RPMI7951 (cell line): ENCODE results near the gene BOC. TPM values are rescaled to one million over a fixed set of nuclear protein-coding genes. Genes with fewer than 3 reads are reported as not detected.

ENCODE experiments used
- DNase-seq: peaks from one replicate; pipeline ENCODE4 v3.0.0-alpha.2; 2012; ENCODE audit warnings: low read depth
- total RNA-seq: library from RNA; depleted of rRNA; stranded (reverse); fragments of >200 nt; shearing (Covaris generic); gene quantifications from 2 replicates; pipeline ENCODE4 v1.2.3, GENCODE V29; 2014

The BOC gene
- total RNA-seq, 1 experiment from 2014 or later: 9.6 TPM

GRCh38 chr3:113287111-113287802 is 75.9 kb downstream of the BOC start:
- peak; percentile 81 for DNase-seq

- peak; percentile 65 for DNase-seq
Observed at GRCh38 chr3:113287803-113288648, 76.7 kb downstream of the BOC start.

GRCh38 chr3:113288881-113289280 is 77.5 kb downstream of the BOC start:
- no peak for DNase-seq

GRCh38 chr3:113291572-113291971 is 80.2 kb downstream of the BOC start:
- DNase-seq: no peak

- no peak for DNase-seq
Observed at GRCh38 chr3:113292933-113293332, 81.6 kb downstream of the BOC start.

- DNase-seq: no peak
Observed at GRCh38 chr3:113293348-113293747, 82.0 kb downstream of the BOC start.

GRCh38 chr3:113295463-113295862 is 84.1 kb downstream of the BOC start:
- peak; percentile 16 for DNase-seq

- DNase-seq: no peak
Observed at GRCh38 chr3:113297287-113297686, 85.9 kb downstream of the BOC start.

GRCh38 chr3:113297841-113298240 is 86.5 kb downstream of the BOC start:
- no peak for DNase-seq

GRCh38 chr3:113300596-113300995 is 89.2 kb downstream of the BOC start:
- DNase-seq: no peak

- DNase-seq: no peak
Observed at GRCh38 chr3:113304102-113304501, 92.7 kb downstream of the BOC start.

- no peak for DNase-seq
Observed at GRCh38 chr3:113304856-113305540, 93.6 kb downstream of the BOC start.

GRCh38 chr3:113310960-113311359 is 99.6 kb downstream of the BOC start:
- DNase-seq: no peak

- DNase-seq: no peak
Observed at GRCh38 chr3:113312416-113312815, 101.1 kb downstream of the BOC start.

- DNase-seq: no peak
Observed at GRCh38 chr3:113314923-113315322, 103.6 kb downstream of the BOC start.

- no peak for DNase-seq
Observed at GRCh38 chr3:113329757-113330156, 118.4 kb downstream of the BOC start.

GRCh38 chr3:113330742-113331141 is 119.4 kb downstream of the BOC start:
- DNase-seq: no peak

GRCh38 chr3:113331187-113331586 is 119.8 kb downstream of the BOC start:
- DNase-seq: no peak
